GM19238 (cell line): ENCODE data around the gene DMAC2.
"Not testable (repeated sequence)": the region's sequence is repeated elsewhere in the genome, so short reads cannot be mapped to it uniquely, and the experiment has no call there.

Experiments used
- DNase-seq: peaks from one replicate; pipeline ENCODE4 v3.0.0; 2011; ENCODE audit warnings: low spot score; ENCODE audit not compliant: insufficient read length

DMAC2 gene

DNA sequence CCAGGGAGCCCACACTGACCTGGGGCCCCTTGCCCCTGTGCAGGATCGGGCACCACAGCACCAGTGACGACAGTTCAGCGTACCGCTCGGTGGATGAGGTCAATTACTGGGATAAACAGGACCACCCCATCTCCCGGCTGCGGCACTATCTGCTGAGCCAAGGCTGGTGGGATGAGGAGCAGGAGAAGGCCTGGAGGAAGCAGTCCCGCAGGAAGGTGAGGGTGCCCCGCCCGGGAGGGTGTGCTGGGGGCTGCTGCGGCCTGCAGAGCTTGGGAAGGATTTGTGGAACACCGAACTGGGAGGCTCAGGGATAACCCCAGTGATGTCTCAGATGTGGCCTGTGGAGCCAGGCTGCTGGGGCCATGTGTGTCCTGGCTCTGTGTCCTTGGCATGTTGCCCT, 16.8 kb downstream of the DMAC2 start:
- no peak for DNase-seq

DNA sequence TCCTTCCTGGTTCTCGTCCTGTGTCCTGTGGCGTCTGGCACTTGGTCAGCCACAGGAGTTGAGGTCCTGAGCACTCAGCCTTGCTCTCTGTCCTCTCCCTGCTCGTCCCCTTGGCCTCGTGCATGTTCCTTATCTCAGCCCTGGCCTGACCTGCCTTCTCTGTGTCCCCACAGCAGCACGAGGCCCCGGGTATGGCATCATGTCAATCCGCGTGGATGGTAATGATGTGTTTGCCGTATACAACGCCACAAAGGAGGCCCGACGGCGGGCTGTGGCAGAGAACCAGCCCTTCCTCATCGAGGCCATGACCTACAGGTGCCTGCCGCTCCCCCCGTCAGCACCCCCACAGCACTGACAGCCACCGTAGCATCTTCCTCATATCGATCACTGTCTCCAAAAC, 17.3 kb downstream of the DMAC2 start:
- DNase-seq: no peak

GRCh38 chr19:41421973-41422372, 17.7 kb downstream of the DMAC2 start:
- no peak for DNase-seq

GRCh38 chr19:41421314-41421713, 18.4 kb downstream of the DMAC2 start:
- no peak for DNase-seq

DNA sequence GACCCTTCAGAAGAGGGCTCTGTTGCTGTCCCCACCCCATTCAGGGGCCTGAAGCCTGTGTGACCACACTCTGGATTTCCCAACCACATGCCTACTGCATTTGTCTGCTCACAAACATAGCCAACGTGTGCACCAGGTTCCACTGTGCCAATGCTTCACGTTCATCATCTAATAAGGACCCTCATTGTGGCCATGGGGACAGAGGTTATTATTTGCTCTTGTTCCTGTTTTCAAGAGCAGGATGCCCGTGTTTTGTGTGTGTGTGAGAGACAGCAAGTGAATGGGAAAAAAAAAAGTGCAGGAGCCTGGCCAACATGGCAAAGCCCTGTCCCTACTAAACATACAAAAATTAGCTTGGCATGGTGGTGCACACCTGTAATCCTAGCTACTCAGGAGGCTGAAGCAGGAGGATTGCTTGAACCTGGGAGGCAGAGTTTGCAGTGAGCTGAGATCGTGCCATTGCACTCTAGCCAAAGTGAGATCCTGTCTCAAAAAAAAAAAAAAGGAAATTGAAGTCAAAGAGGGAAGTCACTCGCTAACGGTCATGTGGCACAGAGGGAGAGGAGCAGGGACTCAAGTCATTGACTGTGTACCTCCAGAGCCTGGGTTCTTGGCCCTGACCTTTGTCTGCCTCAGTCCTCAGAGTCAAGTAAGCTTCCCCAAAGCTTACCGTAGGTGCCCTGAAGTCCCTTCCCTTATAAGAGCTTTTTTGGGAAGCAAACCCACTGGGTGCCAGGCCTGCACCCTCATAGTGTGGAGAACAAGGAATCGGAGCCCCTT, 19.4 kb downstream of the DMAC2 start:
- no peak for DNase-seq

DNA sequence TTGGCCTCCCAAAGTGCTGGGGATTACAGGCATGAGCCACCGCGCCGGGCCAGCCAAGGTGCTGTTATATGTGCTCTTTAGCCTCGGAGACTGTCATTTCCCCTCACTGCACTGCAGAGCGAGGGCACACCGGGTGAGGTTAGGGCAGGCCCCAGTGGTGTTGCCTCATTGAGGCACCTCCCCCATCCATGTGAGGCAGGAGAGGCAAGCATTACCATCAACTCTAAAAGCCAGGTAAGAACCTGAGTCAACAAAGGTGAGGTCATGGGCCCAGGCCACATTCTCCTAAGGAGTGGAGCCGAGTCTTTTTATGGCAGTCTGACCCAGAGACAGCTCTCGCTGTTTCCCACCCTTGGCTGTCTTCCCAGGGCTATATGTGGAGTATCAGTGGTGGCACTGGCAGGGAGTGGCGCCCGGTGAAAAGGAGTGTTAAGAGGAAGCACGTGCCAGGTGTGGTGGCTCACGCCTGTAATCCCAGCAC, 23.5 kb downstream of the DMAC2 start:
- DNase-seq: no peak

- no peak for DNase-seq
Observed at GRCh38 chr19:41415154-41415571, 24.5 kb downstream of the DMAC2 start.

DNA sequence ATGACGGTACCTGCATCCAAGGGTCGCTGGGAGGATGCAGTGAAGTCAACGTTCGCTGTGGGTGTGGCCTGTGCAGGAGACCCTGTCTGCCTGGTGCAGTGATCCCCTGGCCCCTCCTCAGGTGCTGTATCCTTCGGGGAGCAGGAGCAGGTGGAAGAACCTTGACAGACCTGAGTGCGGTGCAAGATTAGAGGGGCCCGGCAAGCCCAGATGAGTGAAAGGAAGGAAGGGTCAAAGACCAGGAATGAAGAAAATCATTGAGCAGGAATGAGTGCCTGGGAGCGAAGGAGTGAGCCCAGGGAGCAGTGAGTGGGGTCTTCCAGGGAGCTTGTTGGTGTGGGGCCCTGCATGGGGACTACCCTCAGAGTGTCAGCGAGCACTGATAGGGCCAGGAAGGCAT, 25.3 kb downstream of the DMAC2 start:
- no peak for DNase-seq

DNA sequence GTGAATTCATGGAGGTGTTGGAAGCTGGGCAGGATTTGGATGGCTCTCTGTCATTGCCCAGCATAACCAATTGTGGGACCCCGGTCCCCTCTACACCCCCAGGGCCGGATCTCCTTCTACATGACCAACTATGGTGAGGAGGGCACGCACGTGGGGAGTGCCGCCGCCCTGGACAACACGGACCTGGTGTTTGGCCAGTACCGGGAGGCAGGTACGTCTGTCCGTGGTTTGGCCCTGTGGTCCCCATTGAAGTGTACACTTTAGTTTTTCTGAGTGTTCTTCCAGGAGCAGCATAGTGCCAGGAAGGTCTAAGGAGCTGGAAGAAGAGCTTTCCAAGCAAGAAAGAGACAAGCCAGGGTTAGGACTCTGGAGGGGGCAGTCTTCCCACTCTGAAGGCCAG, 25.8 kb downstream of the DMAC2 start:
- DNase-seq: no peak

DNA sequence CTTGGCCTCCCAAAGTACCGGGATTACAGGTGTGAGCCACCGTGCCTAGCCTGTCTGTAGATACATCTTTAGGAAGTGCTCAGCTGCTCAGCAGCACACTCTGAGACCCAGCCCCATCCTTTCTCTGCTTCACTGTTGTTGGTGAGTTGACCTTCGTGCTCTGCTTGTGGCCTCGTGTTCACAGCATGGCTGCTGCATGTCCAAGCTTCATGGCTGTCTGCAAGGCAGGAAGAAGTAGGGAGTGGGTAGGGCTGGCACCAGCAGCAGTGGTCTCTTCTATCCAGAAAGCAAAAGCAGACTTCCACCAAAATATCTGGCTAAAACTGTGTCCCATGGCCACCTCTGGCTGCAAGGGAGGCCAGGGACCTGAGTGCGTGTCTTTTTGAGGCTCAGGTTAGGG, 26.8 kb downstream of the DMAC2 start:
- DNase-seq: no peak

GRCh38 chr19:41411968-41412265, 27.8 kb downstream of the DMAC2 start:
- no peak for DNase-seq

- DNase-seq: no peak
Observed at GRCh38 chr19:41411100-41411967, 28.4 kb downstream of the DMAC2 start.

- no peak for DNase-seq
Observed at GRCh38 chr19:41410336-41411054, 29.2 kb downstream of the DMAC2 start.

DNA sequence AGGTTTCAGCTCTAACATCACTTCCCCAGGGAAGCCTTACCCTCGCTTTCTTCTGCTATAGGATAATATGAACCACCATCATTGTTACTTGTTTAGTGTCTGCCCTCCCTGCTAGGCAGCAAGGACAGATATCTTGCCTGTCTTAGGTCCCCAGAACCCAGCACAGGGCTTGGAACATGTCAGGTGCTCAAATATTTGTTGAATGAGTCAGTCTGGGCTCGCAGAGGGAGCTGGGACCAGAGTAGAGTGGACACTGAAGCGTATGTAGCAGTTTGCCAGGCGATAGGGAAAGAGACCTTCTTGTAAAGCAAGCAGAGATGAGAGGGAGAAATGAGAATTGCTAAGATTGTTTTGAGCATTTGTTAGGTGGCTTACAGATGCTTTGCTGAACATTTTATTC, 30.4 kb downstream of the DMAC2 start:
- no peak for DNase-seq

DNA sequence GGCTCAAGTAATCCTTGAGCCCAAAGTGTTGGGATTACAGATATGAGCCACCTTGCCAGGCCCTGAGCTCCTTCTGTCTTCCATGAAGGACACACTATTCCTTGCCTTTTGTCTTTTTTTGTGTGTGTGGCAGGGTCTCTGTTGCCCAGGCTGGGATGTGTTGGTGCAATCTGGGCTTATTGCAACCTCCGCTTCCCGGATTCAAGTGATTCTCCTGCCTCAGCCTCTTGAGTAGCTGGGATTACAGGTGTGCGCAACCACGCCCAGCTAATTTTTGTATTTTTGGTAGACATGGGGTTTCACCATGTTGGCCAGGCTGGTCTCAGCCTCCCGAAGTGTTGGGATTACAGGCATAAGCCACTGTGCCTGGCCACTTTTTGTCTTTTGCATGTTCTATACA, 30.9 kb downstream of the DMAC2 start:
- not testable (repeated sequence) for DNase-seq

DNA sequence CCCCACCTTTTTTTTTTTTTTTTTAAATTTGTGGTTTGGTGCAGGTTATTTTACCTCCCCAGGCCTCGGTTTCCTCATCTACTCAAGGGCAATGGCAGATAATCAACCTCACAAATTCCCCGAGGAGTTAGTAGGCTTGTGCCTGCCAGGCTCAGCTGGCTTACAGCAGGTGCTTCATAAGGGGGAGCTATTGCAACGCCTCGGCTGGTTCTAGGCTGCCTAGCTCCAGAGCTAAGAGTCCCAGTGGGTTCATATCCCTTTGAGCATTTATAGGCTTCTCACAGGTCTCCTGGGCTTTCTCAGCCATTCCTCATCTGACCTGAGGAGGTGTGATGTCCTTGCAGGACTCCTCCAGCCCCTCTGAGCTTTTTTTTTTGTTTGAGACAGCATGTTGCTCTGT, 31.5 kb downstream of the DMAC2 start:
- no peak for DNase-seq

- no peak for DNase-seq
Observed at GRCh38 chr19:41407271-41407670, 32.4 kb downstream of the DMAC2 start.

DNA sequence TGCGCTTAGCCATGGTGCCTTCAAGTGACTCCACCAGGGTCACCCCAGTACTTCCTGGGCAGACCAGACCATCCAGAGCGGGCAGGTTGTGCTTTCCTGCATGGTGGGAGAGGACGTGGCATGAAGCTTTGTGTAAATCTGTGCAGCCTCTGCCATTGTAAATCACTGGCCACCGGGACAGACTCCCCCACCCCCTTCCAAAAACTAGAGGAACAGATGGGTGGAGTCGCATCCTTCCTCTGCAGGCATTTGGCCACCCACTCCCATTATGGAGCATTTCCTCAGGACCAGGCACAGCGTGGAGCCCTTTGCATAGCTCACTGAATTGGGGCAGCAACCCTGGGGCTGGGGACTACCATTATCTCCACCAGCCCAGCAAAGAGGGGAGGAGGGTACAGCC, 33.9 kb downstream of the DMAC2 start:
- no peak for DNase-seq

- no peak for DNase-seq
Observed at GRCh38 chr19:41403181-41403970, 36.3 kb downstream of the DMAC2 start.

- no peak for DNase-seq
Observed at GRCh38 chr19:41402010-41402409, 37.7 kb downstream of the DMAC2 start.

GRCh38 chr19:41401483-41401882, 38.2 kb downstream of the DMAC2 start:
- DNase-seq: no peak
